Endothelial cell of umbilical vein (primary cell): ENCODE data around the gene ACADSB.

Source experiments
- CTCF ChIP-seq, 2 donors: IDR thresholded peaks; 1 replicate in 1 of 2; 2 replicates in 1 of 2; pipeline ENCODE4 v1.5.1; 2011; ENCODE audit warnings: low read length in 2 of 2, mild to moderate bottlenecking in 2 of 2, moderate library complexity in 2 of 2, control low read depth in 1 of 2, inconsistent platforms in 1 of 2, low read depth in 1 of 2; ENCODE audit not compliant: insufficient read depth in 1 of 2; ENCODE audit errors: extremely low read depth in 1 of 2
- EZH2 ChIP-seq: IDR thresholded peaks from 2 replicates; pipeline ENCODE4 v1.6.1; 2012; ENCODE audit warnings: borderline replicate concordance, low read depth, mild to moderate bottlenecking, moderate library complexity, low read length, inconsistent platforms; ENCODE audit not compliant: severe bottlenecking
- FOS ChIP-seq: IDR thresholded peaks from 2 replicates; pipeline ENCODE4 v1.6.1; 2011; ENCODE audit warnings: mild to moderate bottlenecking, low read length, moderate library complexity, borderline replicate concordance; ENCODE audit not compliant: insufficient read depth
- GATA2 ChIP-seq: IDR thresholded peaks from 2 replicates; pipeline ENCODE4 v1.7.0; 2011; ENCODE audit warnings: low read depth, mild to moderate bottlenecking, moderate library complexity, mixed read lengths, low read length; ENCODE audit not compliant: insufficient read length, insufficient read depth
- JUN ChIP-seq: IDR thresholded peaks from 2 replicates; pipeline ENCODE4 v1.6.1; 2011; ENCODE audit warnings: borderline replicate concordance, low read depth; ENCODE audit not compliant: insufficient read length, insufficient read depth
- MAX ChIP-seq: IDR thresholded peaks from 2 replicates; pipeline ENCODE4 v1.6.1; 2011; ENCODE audit not compliant: insufficient read depth, insufficient read length
- MYC ChIP-seq: IDR thresholded peaks from one replicate; pipeline ENCODE4 v1.6.1; 2011; ENCODE audit warnings: mild to moderate bottlenecking, low read depth, low read length
- POLR2A ChIP-seq: IDR thresholded peaks from 2 replicates; pipeline ENCODE4 v1.6.1; 2012; ENCODE audit warnings: low read depth, mild to moderate bottlenecking, control low read depth, low read length
- POLR2AphosphoS5 ChIP-seq: IDR thresholded peaks from 2 replicates; pipeline ENCODE4 v1.6.1; 2012; ENCODE audit warnings: low read depth, mild to moderate bottlenecking, control low read depth, low read length, moderate library complexity; ENCODE audit not compliant: insufficient read depth

- TF ChIP-seq CTCF (IDR thresholded peaks at IDR 0.05; ENCODE audit: extremely low read depth in 1 of 2, insufficient read depth in 1 of 2, low read depth in 1 of 2, low read length in 2 of 2): no peak
- TF ChIP-seq POLR2AphosphoS5: no peak
- no peak for TF ChIP-seq EZH2
- no peak for TF ChIP-seq JUN
- TF ChIP-seq POLR2A: no peak
- TF ChIP-seq MAX: no peak
- TF ChIP-seq FOS: no peak
- no peak for TF ChIP-seq MYC
- TF ChIP-seq GATA2: no peak
These were observed 65.4 kb downstream of the ACADSB start for GRCh38 chr10:123074215-123074614.
